ENCODE data around the gene MOG.

Gene MOG

GRCh38 chr6:29620630-29621029 is 36.3 kb upstream of the MOG start:
- no peak for DNase-seq (ENCODE audit: low read depth)
- no peak overlapping the region for H3K4me3 ChIP-seq (ENCODE audit: low read depth, low read length)
- TF ChIP-seq CTCF (IDR thresholded peaks at IDR 0.05; ENCODE audit: low read depth, low read length, missing control alignments) = no peak

GRCh38 chr6:29624520-29624961 is 32.4 kb upstream of the MOG start:
- DNase-seq (ENCODE audit: low read depth) = no peak
- no peak overlapping the region for H3K4me3 ChIP-seq (ENCODE audit: low read depth, low read length)
- no peak for TF ChIP-seq CTCF (IDR thresholded peaks at IDR 0.05; ENCODE audit: low read depth, low read length, missing control alignments)

- no peak overlapping the region for H3K4me3 ChIP-seq (ENCODE audit: low read depth, low read length)
- no peak for DNase-seq (ENCODE audit: low read depth)
- no peak for TF ChIP-seq CTCF (IDR thresholded peaks at IDR 0.05; ENCODE audit: low read depth, low read length, missing control alignments)
Observed at GRCh38 chr6:29625337-29625930, 31.5 kb upstream of the MOG start.

- TF ChIP-seq CTCF (IDR thresholded peaks at IDR 0.05; ENCODE audit: low read depth, low read length, missing control alignments) = no peak
- no peak for DNase-seq (ENCODE audit: low read depth)
- H3K4me3 ChIP-seq (ENCODE audit: low read depth, low read length) = no peak overlapping the region
Observed at GRCh38 chr6:29626948-29627754, 29.7 kb upstream of the MOG start.

- H3K4me3 ChIP-seq (ENCODE audit: low read depth, low read length) = peak overlapping the region; percentile 46
- DNase-seq (ENCODE audit: low read depth) = no peak
- no peak for TF ChIP-seq CTCF (IDR thresholded peaks at IDR 0.05; ENCODE audit: low read depth, low read length, missing control alignments)
Observed at GRCh38 chr6:29627755-29628418, 29.0 kb upstream of the MOG start.

GRCh38 chr6:29628419-29629281 is 28.2 kb upstream of the MOG start:
- TF ChIP-seq CTCF (IDR thresholded peaks at IDR 0.05; ENCODE audit: low read depth, low read length, missing control alignments) = peak; percentile 82
- no peak for DNase-seq (ENCODE audit: low read depth)
- peak overlapping the region; percentile 46 for H3K4me3 ChIP-seq (ENCODE audit: low read depth, low read length)

Data from GM12864 (cell line).